Activated T-cell treated with anti-CD3 and anti-CD28 coated beads, Interleukin-2, amount 50 U/mL, for 72 hours (primary cell): Measurements from ENCODE around the gene ITK. TPM values are rescaled to one million over a fixed set of nuclear protein-coding genes. Genes with fewer than 3 reads are reported as not detected.

ENCODE experiments used
- ATAC-seq, 2 donors: fragments of 150-1000 bp; cut with Tn5 transposase; replicated peaks in 1 of 2; 2 replicates each; pipeline ENCODE4 v1.10.0; 2021; ENCODE audit warnings: moderate library complexity in 2 of 2, mild to moderate bottlenecking in 1 of 2
- DNase-seq, 2 donors: peaks; one replicate each; pipeline ENCODE4 v3.0.0; 2021 to 2022; ENCODE audit warnings: mixed read lengths in 1 of 2
- H3K27ac Mint-ChIP-seq: one replicate; pipeline ENCODE4 v1.8.0; 2022; ENCODE audit warnings: mild to moderate bottlenecking, moderate library complexity, mixed read lengths
- H3K27me3 Mint-ChIP-seq: one replicate; pipeline ENCODE4 v1.8.0; 2022; ENCODE audit warnings: low read depth, mixed read lengths
- H3K36me3 Mint-ChIP-seq, 2 donors: one replicate each; pipeline ENCODE4 v1.8.0; 2022; ENCODE audit warnings: mixed read lengths in 2 of 2, mild to moderate bottlenecking in 1 of 2; ENCODE audit not compliant: insufficient read depth in 2 of 2
- H3K4me1 Mint-ChIP-seq: one replicate; pipeline ENCODE4 v1.8.0; 2022; ENCODE audit warnings: low read depth, mixed read lengths
- H3K4me3 Mint-ChIP-seq, 2 donors: one replicate each; pipeline ENCODE4 v1.8.0; 2022; ENCODE audit warnings: mild to moderate bottlenecking in 2 of 2, mixed read lengths in 2 of 2, moderate library complexity in 2 of 2
- H3K9me3 Mint-ChIP-seq, 2 donors: one replicate each; pipeline ENCODE4 v1.8.0; 2022; ENCODE audit warnings: mixed read lengths in 2 of 2
- total RNA-seq, 2 donors: library from RNA; stranded (reverse); gene quantifications; one replicate each; pipeline ENCODE4 v1.2.3, GENCODE V29; 2022

ITK gene
- total RNA-seq, 2 donors from 2014 or later, result 289 to 314 TPM

DNA sequence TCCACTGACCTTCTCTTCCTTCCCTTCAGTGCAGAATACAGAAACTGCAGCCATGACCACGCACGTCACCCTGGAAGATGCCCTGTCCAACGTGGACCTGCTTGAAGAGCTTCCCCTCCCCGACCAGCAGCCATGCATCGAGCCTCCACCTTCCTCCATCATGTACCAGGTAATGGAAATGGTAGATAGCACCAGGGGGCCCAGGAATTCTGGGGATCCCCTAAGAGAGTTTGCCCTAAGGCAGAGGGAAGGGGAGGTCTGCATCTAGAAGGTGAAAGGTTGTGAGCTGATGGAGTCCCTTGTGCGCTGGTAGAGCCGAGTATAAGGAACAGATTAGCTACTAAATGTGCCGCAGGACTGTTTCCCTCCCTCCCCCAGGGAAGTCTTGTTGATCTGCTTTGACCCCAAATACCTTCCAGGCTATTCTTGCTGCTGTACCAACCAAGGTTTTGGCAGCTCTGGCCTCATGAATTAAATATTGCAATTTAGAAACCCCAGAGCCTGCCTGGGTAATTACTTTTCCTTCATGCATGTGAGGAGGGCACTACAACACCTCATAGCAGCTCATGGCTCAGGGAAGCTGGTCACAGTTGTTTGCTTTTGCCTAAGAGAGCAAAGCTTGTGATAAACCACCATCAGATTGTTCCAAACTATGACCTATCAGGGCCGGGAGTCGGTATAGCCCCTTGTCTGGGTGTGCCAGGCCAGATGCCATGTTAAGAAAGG is 104.8 kb downstream of the ITK start:
- Mint-ChIP-seq H3K36me3 (peaks cover 18 to 37% of the 10 kb centered on the region in 2 donors), H3K4me1 (peaks cover 81% of the 10 kb centered on the region)
- no peak for ATAC-seq

DNA sequence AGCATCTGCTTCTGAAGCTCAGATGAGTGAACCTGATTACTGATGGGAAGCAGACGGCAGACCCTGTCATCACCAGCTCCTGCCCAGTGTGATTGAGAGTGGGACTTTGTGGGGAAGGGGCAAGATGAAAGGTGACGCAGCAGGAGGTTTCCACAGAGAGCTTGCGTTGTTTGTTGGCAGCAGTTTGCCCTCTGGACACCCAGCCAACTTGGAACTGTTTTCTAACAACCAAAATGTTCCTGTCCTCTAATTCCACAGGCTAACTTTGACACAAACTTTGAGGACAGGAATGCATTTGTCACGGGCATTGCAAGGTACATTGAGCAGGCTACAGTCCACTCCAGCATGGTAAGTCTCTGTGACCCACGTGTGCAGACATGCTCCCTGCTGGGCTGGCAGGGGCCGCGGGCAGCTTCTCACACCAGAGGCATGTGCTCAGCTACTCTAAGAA is 106.1 kb downstream of the ITK start:
- H3K4me1 Mint-ChIP-seq, result peaks cover 81% of the 10 kb centered on the region
- no peaks in the 10 kb centered on the region for H3K27me3 Mint-ChIP-seq
- H3K36me3 Mint-ChIP-seq, result peaks cover 19 to 39% of the 10 kb centered on the region in 2 donors
- no peak for DNase-seq
- H3K9me3 Mint-ChIP-seq, result peaks cover 1 to 3% of the 10 kb centered on the region in 2 donors
- H3K27ac Mint-ChIP-seq, result no peak overlapping the region
- H3K4me3 Mint-ChIP-seq, result no peak overlapping the region
- no peak for ATAC-seq

More for the DNA sequence above, 104.8 kb downstream of the ITK start:
- Mint-ChIP-seq H3K27ac (no peak overlapping the region), H3K27me3 (no peaks in the 10 kb centered on the region), H3K4me3 (no peak overlapping the region), H3K9me3 (peaks cover 3 to 8% of the 10 kb centered on the region in 2 donors)
- no peak for DNase-seq

DNA sequence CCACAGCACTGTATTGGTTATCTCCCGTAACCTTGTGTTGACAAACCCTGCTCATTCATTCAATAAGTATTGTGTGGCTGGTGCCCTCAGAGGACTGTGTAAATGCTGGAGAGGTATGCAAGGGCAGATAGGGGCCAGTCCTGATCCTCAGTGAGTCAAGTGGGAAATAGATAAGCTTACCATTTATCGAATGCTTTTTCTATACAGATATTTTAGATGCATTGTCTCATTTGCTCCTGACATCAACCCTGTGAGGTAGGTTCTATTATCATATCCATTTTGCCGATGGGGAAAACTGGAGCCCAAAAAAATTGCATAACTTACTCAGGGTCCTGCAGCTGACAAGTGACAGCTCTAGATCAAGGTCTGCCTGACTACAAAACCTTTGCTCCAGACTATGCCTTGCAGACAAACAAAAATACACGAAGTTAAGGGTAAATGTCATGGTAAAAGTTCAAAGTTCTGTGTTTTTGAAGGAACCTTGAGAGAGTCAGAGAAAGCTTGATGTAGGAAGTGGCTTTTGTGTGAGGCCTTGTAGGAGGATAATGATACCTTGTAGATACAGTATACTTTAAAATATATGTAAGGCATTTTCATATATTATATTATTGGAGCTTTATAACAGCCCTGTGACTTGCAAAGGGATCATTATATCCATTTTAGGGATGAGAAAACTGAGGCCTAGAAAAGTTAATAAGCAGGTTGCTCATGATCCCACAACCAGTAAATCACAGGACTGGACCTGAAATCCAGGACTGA is 107.9 kb downstream of the ITK start:
- ATAC-seq (no peak), DNase-seq (no peak)
- Mint-ChIP-seq H3K27me3 (no peaks in the 10 kb centered on the region), H3K4me1 (peaks cover 79% of the 10 kb centered on the region), H3K27ac (peak overlapping the region; percentile 61), H3K36me3 (peaks cover 14 to 38% of the 10 kb centered on the region in 2 donors), H3K9me3 (no peaks in the 10 kb centered on the region), H3K4me3 (no peak overlapping the region)

GRCh38 chr5:157289164-157289819 is 108.7 kb downstream of the ITK start:
- Mint-ChIP-seq H3K9me3 (no peaks in the 10 kb centered on the region), H3K36me3 (peaks cover 16 to 38% of the 10 kb centered on the region in 2 donors), H3K4me3 (no peak overlapping the region), H3K4me1 (peaks cover 79% of the 10 kb centered on the region), H3K27ac (peak overlapping the region; percentile 61), H3K27me3 (no peaks in the 10 kb centered on the region)
- DNase-seq (no peak), ATAC-seq (no peak)

GRCh38 chr5:157290156-157290980 is 109.7 kb downstream of the ITK start:
- H3K27me3 Mint-ChIP-seq, result no peaks in the 10 kb centered on the region
- peaks cover 76% of the 10 kb centered on the region for H3K4me1 Mint-ChIP-seq
- DNase-seq (no peak), ATAC-seq (peak; percentile 38 to 42)
- peak overlapping the region; percentile 2 to 43 for H3K4me3 Mint-ChIP-seq
- H3K36me3 Mint-ChIP-seq, result peaks cover 17 to 38% of the 10 kb centered on the region in 2 donors
- H3K27ac Mint-ChIP-seq, result peak overlapping the region; percentile 14
- H3K9me3 Mint-ChIP-seq, result no peaks in the 10 kb centered on the region

DNA sequence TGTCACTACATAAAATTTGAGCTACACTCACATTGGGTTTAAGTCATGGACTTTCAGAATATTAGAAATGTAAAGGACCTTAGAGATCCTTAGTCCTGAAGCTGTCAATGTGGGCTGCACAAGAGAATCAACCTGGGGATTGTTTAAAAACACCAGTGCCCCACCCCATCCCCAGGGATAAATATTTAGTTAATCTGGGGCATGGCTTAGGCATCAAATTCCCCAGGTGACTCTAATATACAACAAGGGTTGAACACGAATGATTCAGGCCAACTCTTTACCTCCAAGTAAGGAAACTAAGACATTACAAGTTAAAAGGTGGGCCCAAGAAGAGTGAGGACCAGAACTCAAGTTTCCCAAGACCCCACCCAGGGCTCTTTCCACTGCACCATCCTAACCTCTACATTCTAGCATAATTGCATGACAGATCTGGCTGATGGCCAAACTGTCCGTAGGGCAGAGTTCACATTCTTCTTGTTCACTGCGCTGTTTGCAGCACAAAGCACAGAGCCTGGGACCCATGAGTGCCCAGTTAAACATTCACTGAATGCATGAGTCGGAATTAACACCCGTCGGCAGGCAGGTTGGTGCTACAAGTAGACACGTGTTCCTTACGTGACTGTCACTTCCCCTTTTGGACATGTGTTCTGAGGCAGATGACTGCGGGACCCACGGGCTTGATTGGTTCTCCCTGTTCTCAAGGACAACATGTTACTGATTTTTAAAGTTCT is 110.5 kb downstream of the ITK start:
- peak; percentile 84 to 87 for ATAC-seq
- Mint-ChIP-seq H3K36me3 (peaks cover 23 to 43% of the 10 kb centered on the region in 2 donors), H3K27me3 (no peaks in the 10 kb centered on the region), H3K9me3 (no peaks in the 10 kb centered on the region), H3K27ac (peak overlapping the region; percentile 45), H3K4me3 (peak overlapping the region in 1 of 2 donors; percentile 36), H3K4me1 (peaks cover 82% of the 10 kb centered on the region)
- DNase-seq, result peak; percentile 56 to 61

DNA sequence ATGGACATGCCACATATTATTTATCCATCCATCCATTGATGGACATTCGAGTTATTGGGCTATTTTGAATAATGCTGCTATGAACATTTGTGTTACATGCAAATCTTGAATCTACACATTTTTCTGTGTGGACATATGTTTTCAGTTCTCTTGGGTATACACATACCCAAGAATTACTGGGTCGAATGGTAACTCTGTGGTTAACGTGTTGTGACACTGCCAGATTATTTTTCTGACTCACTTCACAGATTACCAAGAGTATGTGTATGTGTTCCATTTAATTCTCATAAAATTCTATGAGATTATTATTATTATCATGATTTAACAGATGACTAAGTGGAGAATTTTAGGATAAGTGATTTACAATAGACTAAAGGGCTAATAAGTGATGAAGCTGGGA is 112.0 kb downstream of the ITK start:
- peak in 1 of 2 donors; percentile 48 for ATAC-seq
- H3K4me1 Mint-ChIP-seq, result peaks cover 75% of the 10 kb centered on the region
- no peak overlapping the region for H3K27ac Mint-ChIP-seq
- H3K9me3 Mint-ChIP-seq, result no peaks in the 10 kb centered on the region
- peaks cover 28 to 47% of the 10 kb centered on the region in 2 donors for H3K36me3 Mint-ChIP-seq
- H3K27me3 Mint-ChIP-seq, result no peaks in the 10 kb centered on the region
- no peak for DNase-seq
- no peak overlapping the region for H3K4me3 Mint-ChIP-seq

DNA sequence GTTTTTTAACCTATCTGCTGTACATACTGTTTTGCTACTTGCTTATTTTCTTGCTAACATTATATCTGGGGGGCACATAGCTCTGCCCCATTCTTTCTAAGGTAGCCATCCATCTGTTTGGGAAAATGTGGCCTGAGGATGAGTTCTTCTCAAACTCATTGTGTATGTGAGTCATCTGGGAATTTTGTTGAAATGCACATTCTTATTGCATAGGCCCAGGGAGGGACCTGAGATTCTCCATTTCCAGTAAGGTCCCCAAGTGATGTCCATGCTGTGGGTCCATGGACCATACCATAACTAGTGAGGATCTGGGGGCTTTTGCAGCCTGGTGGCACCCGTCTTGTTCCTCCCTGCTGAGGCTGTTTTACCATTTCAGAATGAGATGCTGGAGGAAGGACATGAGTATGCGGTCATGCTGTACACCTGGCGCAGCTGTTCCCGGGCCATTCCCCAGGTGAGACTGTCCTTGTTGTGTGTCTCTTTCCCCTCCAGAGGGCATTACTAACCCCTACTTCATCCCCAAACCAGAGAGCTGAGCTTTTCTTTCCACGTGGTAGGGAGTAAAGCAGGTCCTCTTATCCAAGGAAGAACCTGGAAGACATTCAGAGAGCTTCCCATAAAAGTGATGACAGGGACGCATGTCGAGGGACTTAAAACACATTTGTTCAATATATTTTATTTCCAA is 113.9 kb downstream of the ITK start:
- Mint-ChIP-seq H3K36me3 (peaks cover 32 to 47% of the 10 kb centered on the region in 2 donors), H3K27ac (peak overlapping the region; percentile 67), H3K4me1 (peaks cover 60% of the 10 kb centered on the region), H3K4me3 (no peak overlapping the region), H3K9me3 (no peaks in the 10 kb centered on the region), H3K27me3 (no peaks in the 10 kb centered on the region)
- ATAC-seq, result no peak
- no peak for DNase-seq

DNA sequence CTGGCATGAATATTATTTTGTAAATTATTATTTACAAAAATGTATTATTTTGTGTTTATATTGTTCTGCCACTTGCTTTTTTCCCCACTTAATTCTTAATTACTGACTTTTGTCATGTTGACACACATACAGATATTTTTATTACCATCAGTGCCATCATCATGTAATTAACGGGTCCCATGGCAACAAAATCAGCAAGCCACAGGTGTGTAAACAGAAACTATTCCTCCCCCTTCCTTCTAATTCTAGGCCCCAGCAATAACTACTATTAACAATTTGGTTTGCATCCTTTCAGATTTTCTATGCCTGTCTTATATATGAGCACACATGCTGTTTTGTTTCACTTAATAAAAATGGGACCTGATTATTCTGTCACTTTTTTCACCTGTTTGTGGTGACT is 114.6 kb downstream of the ITK start:
- Mint-ChIP-seq H3K9me3 (no peaks in the 10 kb centered on the region), H3K27ac (peak overlapping the region; percentile 52), H3K27me3 (no peaks in the 10 kb centered on the region), H3K4me1 (peaks cover 53% of the 10 kb centered on the region), H3K36me3 (peaks cover 30 to 46% of the 10 kb centered on the region in 2 donors), H3K4me3 (no peak overlapping the region)
- DNase-seq (no peak), ATAC-seq (no peak)

GRCh38 chr5:157300564-157300963 is 119.9 kb downstream of the ITK start:
- ATAC-seq (no peak), DNase-seq (no peak)
- Mint-ChIP-seq H3K36me3 (peaks cover 28 to 35% of the 10 kb centered on the region in 2 donors), H3K4me3 (no peak overlapping the region), H3K27me3 (no peaks in the 10 kb centered on the region), H3K9me3 (no peaks in the 10 kb centered on the region), H3K4me1 (peaks cover 44% of the 10 kb centered on the region), H3K27ac (peak overlapping the region; percentile 29)

- peak; percentile 38 to 62 for ATAC-seq
- Mint-ChIP-seq H3K9me3 (no peaks in the 10 kb centered on the region), H3K27ac (peak overlapping the region; percentile 44), H3K4me3 (no peak overlapping the region), H3K36me3 (peaks cover 26 to 36% of the 10 kb centered on the region in 2 donors), H3K4me1 (peaks cover 45% of the 10 kb centered on the region), H3K27me3 (no peaks in the 10 kb centered on the region)
- no peak for DNase-seq
Measured at GRCh38 chr5:157301066-157301465, 120.4 kb downstream of the ITK start.
